Prostate gland (tissue), 2 donors: ENCODE measurements around the gene NR2F6. TPM values are rescaled to one million over a fixed set of nuclear protein-coding genes. Genes with fewer than 3 reads are reported as not detected.
"Not testable (repeated sequence)": the region's sequence is repeated elsewhere in the genome, so short reads cannot be mapped to it uniquely, and the experiment has no call there.

Experiments
- DNase-seq: peaks from one replicate; pipeline ENCODE4 v3.0.0-alpha.2; 2019; ENCODE audit warnings: low spot score
- H3K27ac ChIP-seq, 2 donors: fragments of 200-600 bp; sonication (generic); 2 replicates each; pipeline ENCODE4 v1.5.1; 2017 to 2019
- H3K27me3 ChIP-seq: fragments of 200-600 bp; sonication (generic); replicated peaks from 2 replicates; pipeline ENCODE4 v1.5.1; 2019; ENCODE audit not compliant: insufficient read depth
- H3K36me3 ChIP-seq, 2 donors: fragments of 200-600 bp; sonication (generic); 1 replicate in 1 of 2; 2 replicates in 1 of 2; pipeline versions ENCODE4 v1.5.1 to v1.8.1; 2017 to 2019
- H3K4me1 ChIP-seq: fragments of 200-600 bp; sonication (generic); replicated peaks from 2 replicates; pipeline ENCODE4 v1.5.1; 2019
- H3K4me3 ChIP-seq, 2 donors: fragments of 200-600 bp; sonication (generic); 2 replicates each; pipeline ENCODE4 v1.5.1; 2017 to 2019
- H3K9me3 ChIP-seq: fragments of 200-600 bp; sonication (generic); 2 replicates; pipeline ENCODE4 v1.5.1; 2017
- POLR2A ChIP-seq: fragments of 450-650 bp; IDR thresholded peaks from one replicate; pipeline ENCODE4 v1.6.1; 2016; ENCODE audit warnings: antibody characterized with exemption, mild to moderate bottlenecking
- POLR2AphosphoS5 ChIP-seq: sonication (generic); formaldehyde crosslinking; IDR thresholded peaks from one replicate; pipeline ENCODE4 v1.6.1; 2017; ENCODE audit warnings: antibody characterized with exemption
- WGBS: methylation state at CpG from one replicate; pipeline ENCODE4 v1.1.5; 2018; 5-methylcytosine and 5-hydroxymethylcytosine counted together
- intact Hi-C: fragments of 100-400 bp; cut with DNase I; formaldehyde crosslinking; loops from one replicate; pipeline ENCODE4 v1.14.2; 2022
- total RNA-seq, 2 donors: library from RNA; depleted of rRNA; stranded (reverse); fragments of >200 nt; gene quantifications; one replicate each; pipeline ENCODE4 v1.1.0, GENCODE V29; 2016
- TF ChIP-seq, protein P1 (sequence below), 4 experiments: fragments of 200-600 bp in 2 of 4; fragments of 450-650 bp in 2 of 4; sonication (generic) in 2 of 4; IDR thresholded peaks; 1 replicate in 3 of 4; 2 replicates in 1 of 4; pipeline ENCODE4 v1.5.1; 2016 to 2019; ENCODE audit warnings: antibody characterized with exemption in 4 of 4, mild to moderate bottlenecking in 2 of 4, moderate library complexity in 2 of 4

NR2F6 gene
- total RNA-seq, 2 donors from 2014 or later, result 91.7 to 108 TPM

DNA sequence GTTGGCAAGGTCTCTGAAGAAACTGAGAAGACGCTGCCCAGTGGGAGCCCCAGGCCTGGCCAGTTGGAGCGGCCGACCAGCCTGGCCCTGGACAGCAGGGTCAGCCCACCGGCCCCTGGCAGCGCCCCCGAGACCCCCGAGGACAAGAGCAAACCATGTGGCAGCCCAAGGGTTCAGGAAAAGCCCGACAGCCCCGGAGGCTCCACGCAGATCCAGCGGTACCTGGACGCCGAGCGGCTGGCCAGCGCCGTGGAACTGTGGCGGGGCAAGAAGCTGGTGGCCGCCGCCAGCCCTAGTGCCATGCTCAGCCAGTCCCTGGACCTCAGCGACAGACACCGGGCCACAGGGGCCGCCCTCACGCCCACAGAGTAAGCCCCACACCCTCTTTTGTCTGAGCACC, 50.6 kb downstream of the NR2F6 start:
- no peak overlapping the region for H3K27ac ChIP-seq
- intact Hi-C loops, result no loop called here
- DNase-seq, result no peak
- H3K36me3 ChIP-seq, result peaks cover 17 to 32% of the 10 kb centered on the region in 2 donors
- no peaks in the 10 kb centered on the region for H3K4me1 ChIP-seq
- H3K27me3 ChIP-seq, result no peaks in the 10 kb centered on the region
- TF ChIP-seq, protein P1, sequence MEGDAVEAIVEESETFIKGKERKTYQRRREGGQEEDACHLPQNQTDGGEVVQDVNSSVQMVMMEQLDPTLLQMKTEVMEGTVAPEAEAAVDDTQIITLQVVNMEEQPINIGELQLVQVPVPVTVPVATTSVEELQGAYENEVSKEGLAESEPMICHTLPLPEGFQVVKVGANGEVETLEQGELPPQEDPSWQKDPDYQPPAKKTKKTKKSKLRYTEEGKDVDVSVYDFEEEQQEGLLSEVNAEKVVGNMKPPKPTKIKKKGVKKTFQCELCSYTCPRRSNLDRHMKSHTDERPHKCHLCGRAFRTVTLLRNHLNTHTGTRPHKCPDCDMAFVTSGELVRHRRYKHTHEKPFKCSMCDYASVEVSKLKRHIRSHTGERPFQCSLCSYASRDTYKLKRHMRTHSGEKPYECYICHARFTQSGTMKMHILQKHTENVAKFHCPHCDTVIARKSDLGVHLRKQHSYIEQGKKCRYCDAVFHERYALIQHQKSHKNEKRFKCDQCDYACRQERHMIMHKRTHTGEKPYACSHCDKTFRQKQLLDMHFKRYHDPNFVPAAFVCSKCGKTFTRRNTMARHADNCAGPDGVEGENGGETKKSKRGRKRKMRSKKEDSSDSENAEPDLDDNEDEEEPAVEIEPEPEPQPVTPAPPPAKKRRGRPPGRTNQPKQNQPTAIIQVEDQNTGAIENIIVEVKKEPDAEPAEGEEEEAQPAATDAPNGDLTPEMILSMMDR (IDR thresholded peaks at IDR 0.05), result no peak
- no peak for TF ChIP-seq POLR2AphosphoS5
- no peak for TF ChIP-seq POLR2A
- 91% methylated on average over 23 of the region's 23 CpGs for WGBS
- no peaks in the 10 kb centered on the region for H3K9me3 ChIP-seq
- no peak overlapping the region for H3K4me3 ChIP-seq

DNA sequence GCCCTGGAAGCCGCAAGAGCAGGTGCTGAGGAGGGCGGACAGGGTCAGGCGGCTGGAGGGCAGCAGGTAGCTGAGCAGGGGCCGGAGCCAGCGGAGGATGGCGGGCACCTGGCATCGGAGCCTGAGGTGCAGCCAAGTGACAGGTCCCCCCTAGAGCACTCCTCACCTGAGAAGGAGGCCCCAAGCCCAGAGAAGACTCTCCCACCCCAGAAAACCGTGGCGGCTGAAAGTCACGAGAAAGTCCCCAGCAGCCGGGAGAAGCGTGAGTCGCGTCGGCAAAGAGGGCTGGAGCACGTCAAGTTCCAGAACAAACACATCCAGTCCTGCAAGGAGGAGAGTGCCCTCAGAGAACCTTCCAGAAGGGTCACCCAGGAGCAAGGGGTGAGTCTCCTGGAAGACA, 51.1 kb downstream of the NR2F6 start:
- 93% methylated on average over 16 of the region's 16 CpGs for WGBS
- H3K27me3 ChIP-seq, result no peaks in the 10 kb centered on the region
- H3K4me3 ChIP-seq, result no peak overlapping the region
- intact Hi-C loops, result no loop called here
- H3K9me3 ChIP-seq, result no peaks in the 10 kb centered on the region
- H3K36me3 ChIP-seq, result peaks cover 20 to 32% of the 10 kb centered on the region in 2 donors
- TF ChIP-seq POLR2A (no peak), POLR2AphosphoS5 (no peak)
- TF ChIP-seq, protein P1 (IDR thresholded peaks at IDR 0.05), result no peak
- H3K4me1 ChIP-seq, result no peaks in the 10 kb centered on the region
- DNase-seq, result no peak
- no peak overlapping the region for H3K27ac ChIP-seq

DNA sequence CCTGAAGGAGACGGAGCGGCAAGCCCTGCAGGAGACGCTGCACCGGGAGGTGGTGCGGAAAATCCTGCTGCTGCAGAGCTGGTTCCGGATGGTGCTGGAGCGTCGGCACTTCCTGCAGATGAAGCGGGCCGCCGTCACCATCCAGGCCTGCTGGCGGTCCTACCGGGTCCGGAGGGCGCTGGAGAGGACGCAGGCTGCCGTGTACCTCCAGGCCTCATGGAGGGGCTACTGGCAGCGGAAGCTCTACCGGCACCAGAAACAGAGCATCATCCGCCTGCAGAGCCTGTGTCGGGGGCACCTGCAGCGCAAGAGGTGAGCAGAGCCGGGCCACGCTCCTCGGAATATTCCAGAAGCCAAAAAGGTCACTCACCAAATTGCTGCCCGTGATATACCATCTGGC, 53.0 kb downstream of the NR2F6 start:
- Histone ChIP-seq H3K27ac (no peak overlapping the region), H3K4me3 (no peak overlapping the region), H3K4me1 (no peaks in the 10 kb centered on the region), H3K27me3 (no peaks in the 10 kb centered on the region), H3K9me3 (no peaks in the 10 kb centered on the region), H3K36me3 (peaks cover 23 to 24% of the 10 kb centered on the region in 2 donors)
- intact Hi-C loops, result no loop called here
- no peak for TF ChIP-seq POLR2AphosphoS5
- TF ChIP-seq POLR2A, result no peak
- TF ChIP-seq, protein P1 (IDR thresholded peaks at IDR 0.05), result no peak
- DNase-seq, result no peak
- WGBS, result 98% methylated on average over 12 of the region's 26 CpGs

DNA sequence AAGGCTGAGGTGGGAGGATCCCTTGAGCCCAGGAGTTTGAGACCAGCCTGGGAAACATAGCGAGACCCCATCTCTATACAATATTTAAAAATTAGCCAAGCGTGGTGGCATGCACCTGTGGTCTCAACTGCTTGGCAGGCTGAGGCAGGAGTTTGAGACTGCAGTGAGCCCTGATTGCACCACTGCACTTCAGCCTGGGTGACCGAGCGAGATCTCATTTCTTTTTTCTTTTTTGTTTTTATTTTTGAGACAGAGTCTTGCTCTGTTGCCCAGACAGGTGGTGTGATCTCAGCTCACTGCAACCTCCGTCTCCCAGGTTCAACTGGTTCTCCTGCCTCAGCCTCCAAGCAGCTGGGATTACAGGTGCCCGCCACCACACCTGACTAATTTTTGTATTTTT, 54.0 kb downstream of the NR2F6 start:
- H3K9me3 ChIP-seq, DNase-seq, H3K27ac ChIP-seq, H3K4me1 ChIP-seq, H3K4me3 ChIP-seq, H3K27me3 ChIP-seq, intact Hi-C loops: not testable (repeated sequence)
- peaks cover 21 to 23% of the 10 kb centered on the region in 2 donors for H3K36me3 ChIP-seq
- 93% methylated on average over 6 of the region's 6 CpGs for WGBS

DNA sequence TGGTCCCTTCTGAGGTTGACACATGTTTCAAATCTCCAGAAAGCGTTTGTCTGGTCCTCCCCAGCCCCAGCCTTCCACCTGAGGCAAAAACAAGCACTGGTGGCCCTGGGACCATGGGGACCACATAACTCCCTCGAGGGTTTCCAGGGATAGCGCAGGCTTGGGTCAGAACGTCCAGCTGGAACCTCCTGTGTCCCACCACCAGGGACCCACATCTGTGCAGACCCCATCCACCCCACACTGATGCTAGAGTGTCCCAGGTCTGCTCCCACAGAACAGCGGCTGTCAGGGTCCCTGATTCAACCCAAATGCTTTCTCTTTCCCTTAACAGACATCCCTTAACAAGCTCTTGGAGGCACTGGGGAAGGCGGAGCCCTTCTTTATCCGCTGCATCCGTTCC, 60.1 kb downstream of the NR2F6 start:
- H3K27me3 ChIP-seq, result no peaks in the 10 kb centered on the region
- no peaks in the 10 kb centered on the region for H3K4me1 ChIP-seq
- DNase-seq, result no peak
- H3K27ac ChIP-seq, result no peak overlapping the region
- 89% methylated on average over 8 of the region's 8 CpGs for WGBS
- intact Hi-C loops, result no loop called here
- H3K36me3 ChIP-seq, result peaks cover 0 to 7% of the 10 kb centered on the region in 2 donors
- no peak for TF ChIP-seq POLR2AphosphoS5
- H3K9me3 ChIP-seq, result no peaks in the 10 kb centered on the region
- no peak overlapping the region for H3K4me3 ChIP-seq

DNA sequence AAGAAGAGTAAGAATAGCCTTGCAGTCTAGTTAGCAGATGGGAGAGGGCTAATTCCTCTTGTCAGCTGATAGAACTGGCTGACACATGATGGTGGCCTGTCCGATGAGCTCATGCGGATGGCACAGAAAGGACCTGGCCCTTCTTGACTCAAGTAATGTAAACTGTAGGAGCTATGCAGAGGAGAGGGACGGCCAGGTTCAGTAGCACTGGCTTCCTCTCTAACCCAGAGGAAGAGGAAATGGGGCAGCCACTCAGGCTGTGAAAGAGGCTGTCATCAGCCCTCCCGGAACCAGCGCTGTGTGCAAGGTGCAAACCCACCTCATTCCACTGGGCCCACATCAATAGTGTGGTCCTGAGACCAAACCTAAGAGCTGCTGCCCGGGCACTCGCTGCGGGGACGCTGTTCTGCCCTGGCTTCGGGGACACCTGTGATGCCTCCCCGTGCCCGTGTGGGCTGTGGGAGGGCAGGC, 61.3 kb downstream of the NR2F6 start:
- DNase-seq, result no peak
- WGBS, result 89% methylated on average over 12 of the region's 12 CpGs
- H3K36me3 ChIP-seq, result peaks cover 0 to 3% of the 10 kb centered on the region in 2 donors

More for the DNA sequence above, 61.3 kb downstream of the NR2F6 start:
- Histone ChIP-seq H3K9me3 (no peaks in the 10 kb centered on the region), H3K4me3 (no peak overlapping the region), H3K27me3 (no peaks in the 10 kb centered on the region), H3K4me1 (no peaks in the 10 kb centered on the region), H3K27ac (no peak overlapping the region)
- TF ChIP-seq, protein P1 (IDR thresholded peaks at IDR 0.05), result no peak
- TF ChIP-seq POLR2A (no peak), POLR2AphosphoS5 (no peak)
- intact Hi-C loops, result no loop called here
